Measurements from ENCODE around the gene APOE.

- TF ChIP-seq, protein P1, sequence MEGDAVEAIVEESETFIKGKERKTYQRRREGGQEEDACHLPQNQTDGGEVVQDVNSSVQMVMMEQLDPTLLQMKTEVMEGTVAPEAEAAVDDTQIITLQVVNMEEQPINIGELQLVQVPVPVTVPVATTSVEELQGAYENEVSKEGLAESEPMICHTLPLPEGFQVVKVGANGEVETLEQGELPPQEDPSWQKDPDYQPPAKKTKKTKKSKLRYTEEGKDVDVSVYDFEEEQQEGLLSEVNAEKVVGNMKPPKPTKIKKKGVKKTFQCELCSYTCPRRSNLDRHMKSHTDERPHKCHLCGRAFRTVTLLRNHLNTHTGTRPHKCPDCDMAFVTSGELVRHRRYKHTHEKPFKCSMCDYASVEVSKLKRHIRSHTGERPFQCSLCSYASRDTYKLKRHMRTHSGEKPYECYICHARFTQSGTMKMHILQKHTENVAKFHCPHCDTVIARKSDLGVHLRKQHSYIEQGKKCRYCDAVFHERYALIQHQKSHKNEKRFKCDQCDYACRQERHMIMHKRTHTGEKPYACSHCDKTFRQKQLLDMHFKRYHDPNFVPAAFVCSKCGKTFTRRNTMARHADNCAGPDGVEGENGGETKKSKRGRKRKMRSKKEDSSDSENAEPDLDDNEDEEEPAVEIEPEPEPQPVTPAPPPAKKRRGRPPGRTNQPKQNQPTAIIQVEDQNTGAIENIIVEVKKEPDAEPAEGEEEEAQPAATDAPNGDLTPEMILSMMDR (IDR thresholded peaks at IDR 0.05): no peak
- peak in 2 of 3 donors; percentile 46 to 57 for TF ChIP-seq POLR2AphosphoS5 (IDR thresholded peaks at IDR 0.05)
- TF ChIP-seq POLR2A (IDR thresholded peaks at IDR 0.05): no peak
Observed at GRCh38 chr19:44891016-44891882, 14.3 kb upstream of the APOE start, which contains the start of gene TOMM40.
